HCT116 (cell line): Measurements from ENCODE around the gene TMSB10.
"Not testable (repeated sequence)": the region's sequence is repeated elsewhere in the genome, so short reads cannot be mapped to it uniquely, and the experiment has no call there.

Experiments
- CEBPB ChIP-seq: IDR thresholded peaks from 2 replicates; pipeline ENCODE4 v1.6.1; 2012; ENCODE audit warnings: low read depth
- CTCF ChIP-seq, 3 experiments: fragments of 200-600 bp in 1 of 3; sonication (generic) in 1 of 3; IDR thresholded peaks in 2 of 3; conservative IDR thresholded peaks in 1 of 3; 2 replicates each; pipeline ENCODE4 v1.5.1; 2012 to 2017; ENCODE audit warnings: low read depth in 2 of 3, low read length in 2 of 3, antibody characterized with exemption in 1 of 3, borderline replicate concordance in 1 of 3, control low read depth in 1 of 3, mild to moderate bottlenecking in 1 of 3, mixed read lengths in 1 of 3, mixed run types in 1 of 3, moderate library complexity in 1 of 3; ENCODE audit not compliant: insufficient read depth in 1 of 3
- EZH2 ChIP-seq: fragments of 200-600 bp; sonication (generic); IDR thresholded peaks from 2 replicates; pipeline ENCODE4 v1.6.1; 2017; ENCODE audit warnings: antibody characterized with exemption, mixed run types
- POLR2A ChIP-seq: IDR thresholded peaks from 2 replicates; pipeline ENCODE4 v1.7.0; 2011; ENCODE audit warnings: borderline replicate concordance; ENCODE audit not compliant: insufficient read depth, insufficient read length; ENCODE audit errors: extremely low read depth
- POLR2AphosphoS5 ChIP-seq: IDR thresholded peaks from 2 replicates; pipeline ENCODE4 v1.6.1; 2011; ENCODE audit warnings: mild to moderate bottlenecking, low read depth, low read length, moderate library complexity
- TF ChIP-seq, protein P1 (sequence below): IDR thresholded peaks from 2 replicates; pipeline ENCODE4 v1.6.1; 2012

DNA sequence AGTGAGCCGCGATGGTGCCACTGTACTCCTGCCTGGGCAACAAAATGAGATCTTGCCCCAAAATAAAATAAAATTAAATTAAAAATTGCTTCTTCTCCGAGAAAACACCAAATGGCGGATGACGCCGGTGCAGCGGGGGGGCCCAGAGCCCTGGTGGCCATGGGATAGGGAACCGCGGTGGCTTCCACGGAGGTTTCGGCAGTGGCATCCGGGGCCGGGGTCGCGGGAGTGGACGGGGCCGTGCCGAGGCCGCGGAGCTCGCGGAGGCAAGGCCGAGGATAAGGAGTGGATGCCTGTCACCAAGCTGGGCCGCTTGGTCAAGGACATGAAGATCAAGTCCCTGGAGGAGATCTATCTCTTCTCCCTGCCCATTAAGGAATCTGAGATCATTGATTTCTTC lies 10.2 kb downstream of the TMSB10 start:
- not testable (repeated sequence) for TF ChIP-seq CEBPB; EZH2; CTCF (IDR thresholded peaks at IDR 0.05 in 2 of 3, conservative IDR thresholded peaks at IDR 0.05 in 1 of 3; ENCODE audit: borderline replicate concordance in 1 of 3, insufficient read depth in 1 of 3, low read depth in 2 of 3, low read length in 2 of 3); POLR2A; POLR2AphosphoS5
- TF ChIP-seq, protein P1, sequence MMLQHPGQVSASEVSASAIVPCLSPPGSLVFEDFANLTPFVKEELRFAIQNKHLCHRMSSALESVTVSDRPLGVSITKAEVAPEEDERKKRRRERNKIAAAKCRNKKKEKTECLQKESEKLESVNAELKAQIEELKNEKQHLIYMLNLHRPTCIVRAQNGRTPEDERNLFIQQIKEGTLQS: not testable (repeated sequence)
